ENCODE data around the gene TNIK.
"Not testable (repeated sequence)": the region's sequence is repeated elsewhere in the genome, so short reads cannot be mapped to it uniquely, and the experiment has no call there.

The TNIK gene

DNA sequence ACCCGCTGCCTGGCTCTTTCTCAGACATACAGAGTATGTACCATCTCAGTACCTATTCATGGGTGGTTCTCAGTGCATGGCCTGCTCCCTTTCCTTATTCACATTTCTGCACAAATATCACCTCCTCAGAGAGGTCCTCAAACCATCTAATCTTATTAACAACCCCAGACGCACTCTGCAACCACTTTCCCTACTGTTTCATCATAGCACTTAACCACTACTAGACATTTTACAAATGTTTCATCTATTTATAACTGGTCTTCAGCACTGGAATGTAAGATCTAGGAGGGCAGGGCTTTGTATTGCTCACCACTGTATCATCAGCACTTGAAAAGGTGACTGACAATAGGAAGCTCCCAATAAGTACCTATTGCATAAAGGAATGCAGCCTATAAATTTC lies 45.1 kb downstream of the TNIK start:
- DNase-seq, result no peak

DNA sequence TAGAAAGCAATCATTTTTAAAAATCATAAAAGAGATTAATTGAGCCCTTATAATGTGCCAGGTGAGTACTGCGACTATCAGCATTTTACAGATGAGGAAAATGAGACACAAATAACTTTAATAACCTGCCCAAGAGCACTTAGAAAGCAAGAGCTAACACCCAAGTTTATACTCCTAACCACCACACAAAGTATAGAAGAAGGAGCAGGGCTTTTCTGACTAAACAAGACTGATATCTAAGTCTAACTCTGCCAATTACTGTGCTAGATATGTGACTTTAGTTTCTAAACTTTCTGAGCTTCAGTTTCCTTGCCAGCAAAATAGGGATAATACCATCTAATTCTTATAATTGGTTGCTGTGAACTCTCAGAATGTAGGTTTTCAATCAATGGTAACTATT lies 47.7 kb downstream of the TNIK start:
- DNase-seq, result no peak

DNA sequence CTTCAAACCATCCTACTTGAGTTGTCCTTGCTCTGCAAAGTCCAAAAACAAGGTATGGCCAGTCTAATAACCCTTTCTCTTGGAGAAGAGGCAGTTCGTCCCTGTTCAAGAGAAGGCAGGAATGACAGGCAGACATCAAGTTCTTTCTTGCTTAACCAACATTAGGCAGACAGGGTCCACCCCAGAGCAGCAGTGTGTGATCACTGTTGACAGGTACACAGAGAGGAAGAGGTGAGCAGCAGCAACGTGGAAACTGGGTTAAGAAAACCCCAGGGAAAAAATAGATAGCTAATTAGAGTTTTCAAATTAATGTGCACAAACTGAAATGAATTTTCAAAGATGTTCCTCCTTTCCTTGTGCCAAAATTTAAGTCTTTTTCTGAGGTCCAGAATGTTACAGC lies 48.2 kb downstream of the TNIK start:
- no peak for DNase-seq

DNA sequence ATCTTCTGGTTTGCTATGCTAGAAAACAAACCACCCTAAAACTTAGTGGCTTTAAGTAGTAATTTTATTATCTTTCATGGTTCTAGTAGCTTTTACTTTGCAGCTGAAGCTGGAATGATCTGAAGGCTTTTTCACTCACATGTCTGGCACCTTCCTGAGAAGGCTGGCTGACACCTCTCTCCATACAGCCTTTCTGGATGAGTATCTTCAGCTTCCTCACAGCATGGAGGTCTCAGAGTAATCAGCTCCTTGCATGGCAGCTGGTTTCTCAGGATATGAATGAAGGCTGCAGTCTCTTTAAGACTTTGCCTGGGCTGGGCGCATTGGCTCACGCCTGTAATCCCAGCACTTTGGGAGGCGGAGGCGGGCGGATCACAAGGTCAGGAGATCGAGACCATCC lies 50.0 kb downstream of the TNIK start:
- no peak for DNase-seq

DNA sequence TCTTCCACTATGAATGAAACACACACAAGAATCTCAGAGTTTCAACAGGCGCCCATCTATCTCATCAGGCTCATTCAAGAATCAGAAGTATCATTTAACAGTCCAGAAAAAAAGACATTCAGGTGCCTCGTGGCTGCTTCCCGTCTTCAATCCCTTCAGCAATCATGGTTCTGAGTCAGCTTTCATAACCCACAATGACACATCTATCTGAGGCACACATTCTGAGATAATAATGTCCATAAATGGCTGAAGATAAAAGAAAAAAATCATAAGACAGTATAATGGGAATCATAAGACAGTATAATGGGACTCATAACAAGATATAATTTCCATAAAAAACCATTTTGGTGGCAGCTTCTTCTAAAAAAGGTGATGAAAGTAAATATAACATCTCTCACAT lies 52.4 kb downstream of the TNIK start:
- DNase-seq, result no peak

DNA sequence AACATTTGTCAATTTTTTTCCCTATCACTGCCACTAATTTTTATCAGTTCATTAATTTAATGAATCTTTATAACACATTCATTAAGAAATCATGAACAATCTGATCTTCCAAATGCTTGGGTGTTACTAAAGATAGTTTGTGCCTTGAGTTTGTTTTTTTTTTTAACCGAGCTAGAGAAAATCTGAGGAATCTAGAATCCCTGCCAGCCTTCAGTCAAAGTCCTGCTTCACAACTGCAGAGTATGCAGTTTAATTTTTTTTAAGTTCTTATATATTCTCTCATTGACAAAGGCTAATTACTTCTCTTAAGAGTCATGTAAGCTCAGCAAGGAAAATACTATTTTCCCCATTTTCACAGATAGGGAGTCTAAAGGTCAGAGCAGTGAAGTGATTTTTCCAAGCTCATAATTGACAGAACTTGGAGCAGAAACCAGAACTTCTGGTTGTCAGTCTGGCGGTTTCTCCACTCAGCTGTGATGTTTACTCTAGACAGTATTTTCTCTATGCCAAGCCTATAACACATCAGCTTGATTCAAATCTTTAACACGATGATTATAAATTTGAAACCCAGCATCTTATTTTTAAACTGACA lies 55.7 kb downstream of the TNIK start:
- no peak for DNase-seq

DNA sequence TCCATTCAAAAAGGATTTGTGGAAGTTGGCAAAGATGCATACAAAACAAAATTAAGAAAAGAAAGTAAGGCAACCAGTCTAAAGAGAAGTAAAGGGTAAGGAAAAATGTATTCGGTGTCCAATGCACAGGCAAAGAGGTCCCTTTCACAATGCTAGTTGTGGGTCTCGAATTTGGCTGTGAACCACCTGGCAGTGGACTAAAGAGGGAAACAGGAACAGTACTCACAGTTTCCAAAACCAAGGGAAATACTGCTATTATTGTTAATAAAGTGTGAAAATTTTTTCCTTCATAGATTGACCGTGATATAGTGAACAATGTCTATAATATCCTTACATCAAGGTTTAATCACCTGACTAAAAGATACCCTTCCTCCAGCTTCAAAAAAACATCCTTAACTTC lies 57.9 kb downstream of the TNIK start:
- DNase-seq, result no peak

DNA sequence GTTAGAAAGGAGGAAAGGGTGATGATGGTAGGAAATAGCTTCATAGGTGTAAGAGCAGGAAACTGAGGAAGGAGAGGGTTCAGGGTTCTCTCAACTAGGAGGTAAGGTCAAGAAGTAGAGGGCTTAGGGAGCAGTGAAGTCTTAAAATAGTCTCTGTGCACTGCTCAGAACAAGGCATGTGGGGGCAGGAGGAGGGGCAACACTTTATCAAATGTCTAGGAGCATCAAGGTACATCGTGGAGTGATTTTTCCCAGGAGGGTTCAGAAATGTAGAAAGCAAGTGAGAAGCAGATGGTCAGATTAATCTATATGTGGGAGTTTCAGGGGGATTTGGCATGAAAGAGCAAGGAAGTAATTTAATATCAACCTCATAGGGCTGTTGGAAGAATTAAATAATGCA lies 58.8 kb downstream of the TNIK start:
- no peak for DNase-seq

DNA sequence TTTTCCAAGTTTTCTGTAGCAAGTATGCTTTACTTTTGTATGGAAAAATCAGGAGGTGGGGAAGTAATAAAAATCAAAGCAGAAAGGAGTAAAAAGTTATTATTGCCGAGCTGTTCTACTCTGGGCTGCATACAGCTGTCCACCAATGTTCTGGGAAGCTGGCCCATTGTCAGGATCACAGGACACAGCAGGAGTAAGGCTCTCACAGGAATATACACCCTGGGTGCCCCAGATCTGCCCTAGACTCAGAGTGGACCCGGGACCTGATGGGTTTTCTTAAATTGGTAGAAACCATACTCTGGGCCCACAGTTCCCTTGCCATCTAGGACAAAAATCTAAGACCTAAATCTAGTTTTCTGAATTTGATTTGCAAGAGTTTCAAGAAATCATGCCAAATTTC lies 60.4 kb downstream of the TNIK start:
- DNase-seq, result no peak

DNA sequence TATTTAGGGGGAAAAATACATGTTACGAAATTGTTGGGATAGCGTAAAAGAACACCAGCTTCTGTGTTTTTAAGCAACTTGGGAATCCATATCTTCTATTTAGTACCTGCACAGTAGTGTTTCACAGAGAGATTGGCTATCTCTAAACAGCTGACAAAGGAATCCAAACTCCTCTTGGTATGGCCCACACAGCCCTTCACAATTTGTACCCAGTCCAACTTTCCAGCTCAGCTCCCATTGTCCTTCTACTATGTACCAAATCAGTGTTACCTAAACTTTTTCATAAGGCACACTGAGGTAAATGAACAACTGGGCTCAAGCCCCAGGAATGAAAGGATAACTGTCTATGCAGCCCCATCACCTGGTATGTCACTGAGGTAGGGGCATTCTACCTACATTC lies 61.9 kb downstream of the TNIK start:
- DNase-seq, result no peak

DNA sequence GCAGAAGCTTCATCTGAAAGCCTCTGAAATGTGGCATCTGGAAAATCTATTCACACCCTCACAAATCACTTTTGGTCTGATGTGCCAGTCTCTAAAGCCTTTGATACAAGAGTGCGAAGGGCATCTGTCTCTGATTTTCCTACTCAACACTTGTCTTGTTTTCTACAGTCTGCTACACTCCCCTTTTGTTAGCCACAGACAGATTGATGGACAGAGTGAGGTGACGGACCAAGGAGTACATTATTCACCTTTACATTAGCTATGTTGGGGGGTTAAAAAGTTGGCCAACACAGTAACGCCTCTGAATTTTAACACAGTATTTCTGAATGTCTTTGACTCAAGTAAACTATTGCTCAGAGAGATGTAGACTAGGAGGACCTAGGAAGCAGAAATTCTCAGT lies 63.1 kb downstream of the TNIK start:
- no peak for DNase-seq

DNA sequence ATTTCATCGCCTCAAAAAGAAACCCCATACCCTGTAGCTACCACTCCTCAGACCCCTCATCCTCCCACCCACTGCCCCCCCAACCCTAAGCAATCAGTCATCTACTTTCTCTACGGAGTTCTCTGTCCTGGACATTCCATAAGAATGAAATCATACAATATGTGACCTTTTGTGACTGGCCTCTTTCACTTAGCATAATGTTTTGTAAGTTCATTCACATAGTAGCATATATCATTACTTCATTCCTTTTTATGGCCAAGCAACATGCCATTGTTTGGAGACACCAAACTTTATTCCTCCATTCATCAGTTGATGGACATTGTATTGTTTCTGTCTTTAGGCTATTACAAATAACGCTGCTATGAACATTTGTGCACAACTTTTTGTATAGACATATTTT lies 64.2 kb downstream of the TNIK start:
- DNase-seq, result no peak

DNA sequence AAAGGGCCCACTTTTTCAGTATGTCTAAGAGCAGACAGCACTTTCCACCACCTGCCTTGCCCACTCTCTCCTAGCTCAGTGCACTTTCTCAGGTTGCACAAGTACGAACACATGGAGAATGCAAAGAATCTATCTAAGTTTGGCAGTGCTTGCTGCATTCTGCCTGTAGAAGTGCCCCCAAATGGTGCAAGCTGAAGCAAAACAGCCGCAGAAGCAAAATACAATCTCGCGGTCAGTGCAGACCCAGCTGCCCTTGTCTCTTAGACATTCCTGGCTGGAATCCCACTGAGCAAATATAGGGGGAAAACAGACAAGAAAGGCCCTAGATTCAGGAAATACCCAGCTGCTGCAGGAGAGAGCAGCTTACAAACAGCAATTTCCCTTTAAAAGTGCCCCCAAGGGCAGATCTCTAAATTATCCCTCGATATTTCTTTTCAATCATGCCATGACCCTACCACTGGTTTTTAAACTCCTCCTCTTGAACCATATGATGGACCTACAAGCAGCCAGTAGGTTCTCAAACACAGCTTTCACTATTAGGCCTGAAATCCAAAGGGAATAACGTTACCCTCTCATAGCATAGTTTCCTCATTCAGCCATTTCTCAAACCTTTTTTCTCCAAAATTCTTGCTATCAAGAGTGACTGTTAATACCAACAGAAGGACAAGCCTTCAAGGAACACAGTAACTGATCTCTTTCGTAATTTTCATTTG lies 67.0 kb downstream of the TNIK start:
- no peak for DNase-seq

DNA sequence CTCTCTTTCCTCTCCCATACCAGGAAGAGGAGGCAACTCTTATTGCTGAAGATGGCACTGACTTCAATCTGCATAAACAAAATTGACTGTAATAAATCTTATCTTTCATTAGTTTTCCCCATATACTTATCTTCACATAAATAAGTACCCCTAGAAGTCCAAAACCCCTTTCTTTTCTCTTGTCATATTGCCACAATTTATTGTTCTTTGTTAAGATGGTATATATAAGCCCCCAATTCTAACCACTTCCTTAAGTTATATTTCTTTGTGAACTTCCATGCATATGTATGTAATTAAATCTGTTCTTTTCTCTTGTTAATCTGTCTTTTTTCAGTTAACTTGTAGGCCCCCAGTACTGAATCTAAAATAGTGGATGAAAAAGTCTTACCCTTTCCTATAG lies 68.8 kb downstream of the TNIK start:
- no peak for DNase-seq

DNA sequence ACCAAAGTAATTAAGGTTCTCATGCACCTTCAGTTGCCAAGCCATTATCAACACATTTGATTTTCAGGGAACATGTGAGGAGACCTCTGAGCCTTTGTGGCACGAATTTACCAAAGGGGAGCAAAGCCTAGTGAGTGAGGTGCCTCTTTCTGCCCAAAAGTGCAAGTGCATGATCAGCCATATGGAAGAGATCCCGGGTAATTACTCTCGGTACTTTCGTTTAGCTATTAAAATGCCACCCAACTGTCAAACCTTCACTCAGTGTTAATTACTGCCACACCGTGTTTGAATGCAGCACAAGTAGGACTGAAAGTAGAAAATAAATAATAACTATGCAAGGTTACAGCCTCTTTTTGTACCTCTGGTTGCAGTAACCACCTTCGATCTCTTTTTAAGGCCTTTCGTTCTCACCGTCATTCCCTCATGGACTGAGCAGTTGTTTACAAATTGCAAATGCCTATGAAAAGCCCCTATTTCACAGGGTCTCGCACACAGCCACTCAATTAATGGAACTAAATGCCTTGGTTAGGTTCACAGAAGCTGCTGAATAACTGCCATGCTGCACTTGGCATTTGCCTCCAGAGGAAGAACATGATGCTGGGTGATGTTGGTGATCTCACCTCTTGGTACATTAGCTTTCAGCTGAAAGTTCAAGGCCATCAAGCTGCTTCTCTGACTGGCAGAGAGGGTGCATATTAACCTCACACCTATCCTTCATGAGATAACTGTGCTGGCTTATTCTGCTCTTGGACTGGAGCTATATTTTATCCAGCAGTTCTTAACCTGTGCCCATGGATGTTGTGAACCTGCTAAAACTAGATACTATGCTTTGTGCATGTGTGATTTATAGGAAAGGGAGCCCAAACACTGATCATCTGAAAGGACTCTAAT lies 69.9 kb downstream of the TNIK start:
- no peak for DNase-seq

DNA sequence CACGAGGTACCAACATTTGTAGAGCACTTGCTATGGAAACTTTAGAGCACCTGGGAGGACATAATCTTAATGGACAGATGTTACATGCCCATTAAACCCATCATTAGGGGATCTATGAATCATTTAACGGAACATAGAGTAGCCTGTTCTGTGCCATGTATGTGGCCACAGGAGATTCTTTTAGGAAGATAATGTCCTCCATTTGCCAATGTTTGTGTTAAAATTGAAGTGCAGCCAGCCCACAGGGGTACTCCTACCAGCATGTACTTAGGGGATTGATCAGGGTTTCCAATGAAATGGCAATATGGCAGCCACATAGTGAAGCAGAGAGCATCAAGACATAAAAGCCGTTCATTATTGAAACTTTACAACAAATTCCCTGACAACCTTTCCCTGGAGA lies 70.7 kb downstream of the TNIK start:
- no peak for DNase-seq

DNA sequence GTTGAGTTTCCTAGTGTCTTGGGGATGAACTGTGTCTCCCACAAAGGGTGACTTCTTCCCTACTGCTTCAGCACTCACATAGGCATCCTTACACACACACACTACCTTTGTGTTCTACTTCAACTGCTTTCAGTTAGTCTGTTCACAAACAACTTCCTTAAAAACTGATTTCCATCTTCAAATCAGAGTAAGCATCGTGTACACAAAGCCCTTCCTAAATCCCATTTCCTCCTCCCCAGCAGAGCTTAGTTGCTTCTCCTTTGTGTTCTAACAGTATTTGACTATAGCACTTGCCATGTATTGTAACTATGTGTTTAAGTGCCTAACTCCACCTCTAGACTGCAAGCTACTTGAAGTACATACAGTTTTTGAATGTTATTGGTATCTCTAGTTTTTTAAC lies 71.7 kb downstream of the TNIK start:
- DNase-seq, result no peak

DNA sequence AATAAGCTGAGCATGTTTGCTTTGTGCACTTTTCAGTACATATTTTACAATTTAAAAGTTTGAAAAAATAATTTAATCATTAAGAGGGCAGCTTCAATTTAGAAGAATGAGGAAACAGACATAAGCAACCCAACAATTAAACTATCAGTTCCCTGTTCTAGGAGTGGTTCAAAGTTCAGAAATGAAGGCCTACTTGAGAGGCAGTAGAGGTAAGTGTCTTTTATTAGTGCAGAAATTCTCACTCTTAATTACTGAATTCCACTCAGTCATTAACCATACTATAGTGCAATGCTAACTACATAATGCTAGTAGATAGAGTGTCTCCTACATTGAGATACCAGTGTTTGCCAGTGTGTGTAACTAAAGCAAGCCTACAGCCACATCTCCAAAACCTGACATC lies 73.1 kb downstream of the TNIK start:
- no peak for DNase-seq

DNA sequence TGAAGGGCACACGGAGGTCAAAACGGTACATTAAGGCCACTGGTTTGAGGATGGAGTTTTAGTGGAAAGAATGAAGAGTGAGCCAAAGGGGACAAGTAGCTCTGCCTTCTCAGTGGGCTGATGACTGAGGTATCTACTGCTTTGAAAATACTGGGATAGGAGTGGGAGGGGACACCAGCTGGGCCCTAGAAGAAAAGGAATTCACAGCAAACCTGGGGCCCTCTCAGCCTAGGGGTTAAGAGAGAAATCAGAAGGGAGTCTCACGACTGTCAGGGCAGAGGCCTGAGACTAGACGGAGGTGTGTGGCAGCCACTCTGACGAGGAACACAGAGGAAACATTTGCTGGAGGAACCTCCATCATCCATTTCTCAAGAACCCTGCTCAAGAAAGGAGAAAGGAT lies 75.1 kb downstream of the TNIK start:
- DNase-seq, result no peak

DNA sequence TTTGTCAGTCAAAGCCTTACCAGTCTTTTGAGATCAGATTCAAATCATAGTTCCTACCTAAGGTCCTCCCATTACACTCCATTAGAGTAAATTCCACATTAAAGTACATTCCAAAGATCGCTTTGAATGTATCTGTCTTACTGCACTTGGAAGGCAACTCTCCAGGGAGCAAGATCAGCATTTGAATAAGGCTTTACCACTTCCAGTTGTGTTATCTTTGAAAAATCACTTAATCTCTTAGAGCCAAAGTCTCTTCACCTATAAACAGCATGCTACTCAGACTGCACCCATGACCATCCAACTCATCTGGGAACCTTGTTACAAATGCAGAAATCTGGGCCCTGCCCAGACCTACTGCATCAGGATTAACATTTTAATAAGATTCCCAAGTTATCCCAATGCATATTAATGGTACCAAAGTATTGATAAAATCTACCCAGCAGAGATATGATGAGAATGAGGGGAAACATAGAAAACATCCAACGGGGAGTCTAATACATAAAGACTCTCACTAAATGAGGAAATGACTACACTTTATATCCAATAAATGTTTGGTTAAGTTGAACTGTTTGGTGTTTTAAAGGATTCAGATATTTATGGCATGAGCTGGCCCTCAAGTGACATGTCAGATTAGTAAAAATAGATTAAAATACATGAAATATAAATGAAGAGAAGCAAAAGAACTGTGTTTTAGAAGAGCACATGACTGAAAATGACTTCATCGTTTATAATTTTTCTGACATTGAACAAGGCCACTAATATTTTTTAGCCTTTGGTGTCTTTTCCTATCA lies 75.9 kb downstream of the TNIK start:
- DNase-seq, result no peak

DNA sequence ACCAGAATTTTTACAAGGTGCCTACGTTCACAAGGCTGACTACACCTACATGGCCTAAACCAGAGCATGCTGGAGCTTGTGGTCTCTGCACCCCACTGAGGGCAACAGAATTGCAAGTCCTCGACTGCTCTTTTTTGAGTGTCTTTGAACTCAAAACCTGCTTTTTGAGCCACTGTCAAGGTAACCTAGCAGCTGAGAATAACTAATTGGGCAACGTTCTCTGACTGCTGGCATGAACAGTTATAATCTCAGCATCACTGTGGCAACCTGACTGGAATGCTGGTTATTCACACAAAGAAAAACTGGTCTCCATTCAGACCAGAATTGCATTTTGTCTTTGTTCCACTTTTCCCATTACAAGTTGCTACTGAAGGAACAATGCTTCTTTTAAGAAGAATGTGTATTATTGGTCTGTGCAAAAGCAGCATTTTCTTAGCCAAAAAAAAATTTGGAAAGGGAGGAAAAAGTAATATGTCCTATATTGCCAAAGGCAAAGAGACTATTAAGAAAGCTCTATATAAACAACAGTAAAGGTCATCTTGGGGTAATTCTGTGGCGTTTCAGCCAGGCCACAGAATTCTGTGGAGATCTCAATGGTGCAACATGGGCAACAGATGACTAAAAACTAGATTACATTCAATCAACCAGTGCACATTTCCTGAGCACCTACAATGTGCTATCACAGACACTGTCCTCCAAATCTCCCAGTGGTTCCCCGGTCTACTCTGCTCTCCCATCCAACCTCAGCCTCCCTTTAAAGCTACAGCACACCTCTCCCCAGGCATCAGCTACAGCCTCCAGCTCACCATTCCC lies 76.8 kb downstream of the TNIK start:
- DNase-seq, result no peak

DNA sequence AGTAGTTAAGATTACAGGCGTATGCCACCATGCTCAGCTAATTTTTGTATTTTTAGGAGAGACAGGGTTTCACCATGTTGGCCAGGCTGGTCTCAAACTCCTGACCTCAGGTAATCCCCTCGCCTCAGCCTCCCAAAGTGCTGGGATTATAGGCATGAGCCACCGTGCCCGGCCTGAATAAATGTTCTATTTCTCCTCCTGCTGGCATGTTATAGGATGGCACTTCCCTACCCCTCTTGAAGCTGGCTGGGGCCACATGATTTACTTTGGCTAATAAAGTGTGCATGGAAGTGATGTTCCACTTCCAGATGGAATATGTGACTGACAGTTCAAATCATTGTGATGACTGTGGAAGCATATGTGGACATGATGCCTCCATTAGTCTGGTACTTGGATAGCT lies 77.9 kb downstream of the TNIK start:
- DNase-seq, result not testable (repeated sequence)

All from cerebellar nuclear complex (tissue), 1 donor.